CD4-positive, alpha-beta T cell treated with Interferon alpha-2 for 1 hour (primary cell): Measurements from ENCODE around the gene PIP4K2A.
"Not testable (repeated sequence)": the region's sequence is repeated elsewhere in the genome, so short reads cannot be mapped to it uniquely, and the experiment has no call there.

Experiments used
- DNase-seq, 2 donors: peaks; one replicate each; pipeline ENCODE4 v3.0.0-alpha.2; 2020 to 2022

PIP4K2A gene

DNA sequence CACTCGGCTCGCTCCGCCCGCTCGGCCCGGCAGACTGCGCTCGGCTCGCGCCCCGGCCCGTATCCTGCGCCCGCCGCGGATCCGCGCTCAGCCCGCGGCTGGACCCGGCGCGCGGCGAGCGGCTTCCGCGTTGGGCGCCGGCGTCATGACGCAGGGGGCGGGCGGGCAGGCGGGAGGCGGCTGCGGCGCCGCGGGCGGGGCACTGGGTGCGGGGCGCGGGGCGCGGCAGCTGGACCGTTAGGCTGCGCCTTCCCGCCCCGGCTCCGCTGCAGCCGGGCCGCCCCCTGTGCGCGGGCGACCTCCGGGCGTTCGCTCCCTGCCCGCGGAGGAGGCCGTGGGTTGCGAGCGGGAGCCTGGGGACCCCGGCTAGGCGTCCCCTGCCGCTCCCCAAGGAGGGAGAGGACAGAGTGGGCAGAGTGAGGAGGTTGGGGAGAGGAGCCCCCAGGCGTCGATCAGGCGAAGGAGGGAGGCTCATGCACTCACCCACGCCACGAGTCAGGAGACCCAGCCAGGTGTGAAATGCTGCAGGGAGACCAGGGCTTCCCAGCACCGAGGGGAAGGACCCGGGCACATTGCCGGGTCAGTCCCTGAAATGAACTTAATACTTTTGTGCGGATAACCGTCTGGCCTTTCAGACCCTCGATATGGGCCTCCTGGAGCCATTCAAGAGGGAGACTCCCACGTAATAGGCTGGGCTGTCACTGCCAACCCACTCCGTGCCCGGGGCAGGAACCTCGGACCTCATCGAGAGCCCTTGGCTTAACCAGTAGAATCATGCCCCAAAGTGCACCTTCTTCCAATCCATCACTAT is at the start of gene PIP4K2A:
Gene PIP4K2A (minus strand): TSS at position 100 of the 811 bp plus-strand sequence. CDS start 252 bp downstream, outside the sequence.
- DNase-seq, result peak; percentile 66 to 83

DNA sequence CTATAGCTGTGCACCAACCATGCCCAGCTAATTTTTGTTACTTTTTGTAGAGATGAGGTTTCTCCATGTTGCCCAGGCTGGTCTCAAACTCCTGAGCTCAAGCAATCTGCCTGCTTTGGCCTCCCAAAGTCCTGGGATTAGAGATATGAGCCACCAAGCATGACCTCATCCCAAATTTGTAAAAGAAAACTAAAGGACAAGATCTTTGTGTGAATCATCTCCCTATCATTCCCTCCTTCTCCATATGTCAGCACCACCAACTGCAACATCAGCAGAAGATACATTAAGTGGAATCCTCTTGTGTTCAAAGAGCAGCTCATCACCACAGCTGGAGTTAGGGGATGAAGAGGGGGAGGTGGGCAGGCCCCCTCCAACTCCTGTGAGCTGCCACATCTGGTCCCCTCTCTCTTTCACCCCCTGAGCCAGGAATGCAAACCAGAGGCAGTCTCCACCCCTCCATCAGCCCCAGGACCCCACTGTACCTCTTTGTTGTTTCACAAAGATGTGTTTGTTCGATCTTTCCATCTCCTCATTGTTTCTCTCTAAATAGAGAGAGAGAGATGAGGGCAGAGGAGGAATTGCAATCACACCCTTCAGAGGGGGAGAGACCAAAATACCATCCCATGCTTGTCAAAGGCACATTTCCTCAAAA is 47.3 kb upstream of the PIP4K2A start:
- no peak for DNase-seq

DNA sequence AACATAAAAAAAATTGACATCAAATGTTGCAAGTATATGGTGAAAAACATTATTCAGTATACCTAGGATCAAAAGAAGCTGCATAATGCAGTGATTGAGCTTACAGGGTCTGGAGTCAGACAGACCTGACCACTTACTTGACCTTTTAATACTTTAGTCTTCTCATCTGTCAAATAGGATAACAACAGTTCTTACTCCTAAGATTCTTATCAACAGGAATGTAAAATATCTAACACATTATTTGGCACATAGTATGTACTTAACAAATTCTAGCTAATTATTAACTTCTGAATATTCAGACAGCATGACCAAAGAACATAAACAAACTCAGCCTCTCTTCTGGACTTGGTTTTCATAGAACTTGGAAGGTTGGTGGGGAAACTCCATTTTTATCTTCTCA is 45.6 kb upstream of the PIP4K2A start:
- no peak for DNase-seq

DNA sequence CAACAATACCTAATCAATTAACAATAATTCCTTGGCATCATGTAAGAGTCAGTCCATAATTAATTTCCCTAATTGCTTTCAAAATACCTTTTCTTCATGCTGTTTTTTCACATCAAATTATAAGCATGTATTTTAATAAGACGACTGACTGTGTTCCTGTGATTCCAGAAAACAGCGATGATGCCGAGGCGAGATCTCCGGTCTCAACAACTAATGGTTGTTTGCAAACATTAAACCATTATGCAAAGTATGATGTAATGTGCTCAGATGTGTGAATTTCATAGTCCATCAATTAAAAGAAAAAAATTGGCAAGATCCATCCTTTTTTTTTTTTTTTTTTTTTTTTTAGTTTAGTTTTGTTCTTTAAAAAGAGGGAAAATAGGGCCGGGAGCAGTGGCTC is 44.5 kb upstream of the PIP4K2A start:
- DNase-seq, result no peak

DNA sequence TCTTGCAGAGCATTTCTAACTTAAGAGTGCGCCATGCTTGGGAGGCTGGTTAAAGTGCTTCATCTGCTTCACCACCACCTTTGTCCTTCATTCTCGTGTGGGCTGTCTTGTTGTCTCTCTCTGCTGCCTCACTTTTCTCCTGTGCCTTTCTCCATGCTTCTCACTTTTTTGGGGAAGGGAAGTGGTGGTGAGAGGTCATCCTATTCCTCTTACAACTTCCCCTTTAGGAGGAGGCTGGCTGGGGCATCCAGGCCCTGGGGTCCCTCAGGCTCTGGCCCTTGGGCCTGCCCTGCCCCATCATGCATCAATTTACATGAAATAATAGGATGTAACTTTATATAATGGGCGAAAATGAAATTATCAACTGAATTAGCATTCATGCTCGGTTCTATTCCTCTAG is 39.9 kb upstream of the PIP4K2A start:
- DNase-seq, result no peak

DNA sequence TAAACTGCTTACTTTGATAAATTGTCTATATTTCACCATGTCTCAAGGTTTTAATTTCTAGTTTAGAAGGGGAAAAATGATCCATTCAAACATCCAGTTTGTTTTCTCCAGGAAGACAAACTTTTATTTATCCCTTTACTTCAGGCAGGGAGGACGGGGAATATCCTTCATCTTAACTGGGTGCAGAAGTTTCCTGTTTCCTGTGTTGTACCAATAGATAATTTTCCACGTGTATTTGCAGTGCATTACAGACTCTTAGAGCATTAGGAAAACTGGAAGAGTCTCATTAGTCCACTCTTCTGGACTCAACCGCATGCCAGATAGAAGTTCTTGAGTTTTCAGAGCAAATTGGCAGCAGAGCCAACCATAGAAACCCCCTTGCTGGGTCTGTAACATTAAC is 39.4 kb upstream of the PIP4K2A start:
- DNase-seq, result no peak

DNA sequence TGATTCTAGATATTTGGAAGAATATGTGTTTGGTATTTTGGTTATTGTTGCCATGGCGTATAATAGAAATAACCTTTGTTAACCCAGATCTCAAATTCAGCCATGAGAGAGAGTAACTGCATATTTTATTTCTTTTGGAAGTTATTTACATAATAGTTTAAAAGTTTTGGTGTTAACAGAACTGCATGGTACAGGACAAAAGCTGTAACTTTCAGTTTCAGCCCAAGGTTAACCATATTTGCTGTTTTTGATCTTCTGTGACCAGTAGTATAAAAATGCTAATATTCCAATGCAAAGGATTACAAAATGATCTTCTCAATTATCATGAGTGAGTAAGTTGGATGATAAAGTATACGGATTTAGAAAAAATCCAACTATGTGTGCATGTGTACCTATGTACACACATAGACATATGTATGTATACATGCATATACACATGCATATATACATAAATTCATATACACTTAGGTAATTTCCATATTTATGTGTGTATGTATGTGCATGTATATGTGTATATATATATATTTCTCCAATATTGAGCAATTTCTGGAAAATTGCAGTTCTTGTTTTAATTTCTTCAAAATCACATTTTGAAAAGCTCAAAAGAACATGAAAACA is 38.0 kb upstream of the PIP4K2A start:
- no peak for DNase-seq

DNA sequence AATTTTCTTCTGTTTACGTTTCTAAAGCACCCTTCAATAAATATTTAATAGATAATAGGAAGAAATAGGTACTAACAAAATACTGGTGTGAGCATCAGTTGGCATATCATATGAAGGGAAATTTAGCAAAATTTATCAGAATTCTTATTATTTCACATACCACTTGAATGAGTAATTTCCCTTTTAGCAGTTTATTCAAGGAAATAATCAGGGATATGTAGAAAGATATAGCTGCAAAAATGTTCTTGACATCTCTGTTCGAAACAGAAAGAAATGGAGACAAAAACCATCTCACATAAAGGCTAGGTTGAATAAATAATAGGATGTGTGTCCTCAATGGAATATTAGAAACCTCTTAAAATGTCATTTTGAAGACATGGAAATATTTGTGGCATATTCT is 35.8 kb upstream of the PIP4K2A start:
- DNase-seq, result no peak

DNA sequence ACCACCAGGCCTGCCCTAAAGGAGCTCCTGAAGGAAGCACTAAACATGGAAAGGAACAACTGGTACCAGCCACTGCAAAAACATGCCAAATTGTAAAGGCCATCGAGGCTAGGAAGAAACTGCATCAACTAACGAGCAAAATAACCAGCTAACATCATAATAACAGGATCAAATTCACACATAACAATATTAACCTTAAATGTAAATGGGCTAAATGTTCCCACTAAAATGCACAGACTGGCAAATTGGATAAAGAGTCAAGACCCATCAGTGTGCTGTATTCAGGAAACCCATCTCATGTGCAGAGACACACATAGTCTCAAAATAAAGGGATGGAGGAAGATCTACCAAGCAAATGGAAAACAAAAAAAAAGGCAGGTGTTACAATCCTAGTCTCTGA is 30.5 kb upstream of the PIP4K2A start:
- DNase-seq, result not testable (repeated sequence)

DNA sequence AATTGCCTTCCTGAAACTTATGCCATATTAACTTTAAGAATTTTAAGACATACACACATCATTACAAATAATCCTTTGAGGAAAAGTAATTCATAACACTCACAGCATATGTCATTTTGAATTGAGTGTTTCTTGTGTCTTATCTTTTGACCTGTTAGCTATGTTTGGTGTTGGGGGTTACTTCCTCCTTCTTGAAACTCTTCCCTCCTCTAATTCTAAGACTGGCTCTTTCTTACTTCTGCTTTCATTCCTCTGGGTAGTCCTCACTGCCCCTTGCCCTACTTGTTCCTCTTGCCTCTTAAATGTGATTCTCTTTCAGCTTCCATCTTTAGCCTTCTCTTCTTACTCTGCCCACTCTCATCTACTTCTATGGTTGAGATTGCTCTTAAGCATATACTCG is 28.3 kb upstream of the PIP4K2A start:
- no peak for DNase-seq

DNA sequence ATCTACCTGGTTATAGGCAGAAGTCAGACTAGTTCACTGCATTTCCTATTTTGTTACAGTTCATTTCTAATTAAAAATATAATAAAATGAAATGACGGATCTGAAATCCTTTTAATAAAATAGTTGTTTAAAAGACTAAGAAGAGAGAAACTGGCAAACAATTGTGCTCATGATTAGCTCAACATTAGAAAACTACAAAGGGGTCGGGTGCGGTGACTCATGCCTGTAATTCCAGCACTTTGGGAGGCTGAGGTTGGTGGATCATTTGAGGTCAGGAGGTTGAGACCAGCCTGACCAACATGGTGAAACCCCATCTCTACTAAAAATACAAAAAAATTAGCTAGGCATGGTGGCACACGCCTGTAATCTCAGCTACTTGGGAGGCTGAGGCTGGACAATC is 27.3 kb upstream of the PIP4K2A start:
- not testable (repeated sequence) for DNase-seq

DNA sequence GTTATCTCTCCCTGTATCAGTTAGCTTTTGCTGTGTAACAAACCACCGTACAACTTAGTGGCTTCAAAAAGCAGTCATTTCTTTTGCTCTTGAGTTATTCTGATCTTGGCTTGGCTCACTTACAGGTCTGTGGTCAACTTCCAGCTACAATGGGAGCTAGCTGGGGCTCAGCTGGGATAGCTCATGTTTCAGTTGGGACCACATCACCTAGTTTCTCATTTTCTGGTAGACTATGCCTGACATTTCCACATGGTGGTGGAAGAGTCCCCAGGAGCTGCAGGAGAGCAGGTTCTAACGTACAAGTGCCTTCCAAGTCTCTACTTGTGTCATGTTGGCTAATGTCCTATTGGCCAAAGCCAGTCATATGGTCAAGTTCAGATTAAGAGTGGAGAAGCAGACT is 25.8 kb upstream of the PIP4K2A start:
- DNase-seq, result no peak

DNA sequence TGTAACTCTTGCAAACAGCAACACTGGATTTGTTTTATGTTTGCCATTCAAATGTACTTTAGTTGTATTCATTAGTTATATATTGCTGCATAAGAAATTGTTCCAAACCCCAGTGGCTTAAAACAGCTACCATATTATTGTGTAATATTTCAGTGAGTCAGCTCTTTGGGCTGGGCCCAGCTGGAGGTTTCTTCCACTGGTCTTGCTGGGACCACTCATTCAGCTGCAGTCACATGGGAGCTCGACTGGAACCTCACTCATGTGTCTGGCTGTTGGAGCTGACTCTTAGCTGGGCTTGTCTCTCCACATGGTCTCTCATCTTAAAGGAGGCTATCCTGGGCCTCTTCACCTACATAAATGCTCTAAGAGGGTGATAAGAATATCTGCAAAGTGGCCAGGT is 23.2 kb upstream of the PIP4K2A start:
- DNase-seq, result no peak

DNA sequence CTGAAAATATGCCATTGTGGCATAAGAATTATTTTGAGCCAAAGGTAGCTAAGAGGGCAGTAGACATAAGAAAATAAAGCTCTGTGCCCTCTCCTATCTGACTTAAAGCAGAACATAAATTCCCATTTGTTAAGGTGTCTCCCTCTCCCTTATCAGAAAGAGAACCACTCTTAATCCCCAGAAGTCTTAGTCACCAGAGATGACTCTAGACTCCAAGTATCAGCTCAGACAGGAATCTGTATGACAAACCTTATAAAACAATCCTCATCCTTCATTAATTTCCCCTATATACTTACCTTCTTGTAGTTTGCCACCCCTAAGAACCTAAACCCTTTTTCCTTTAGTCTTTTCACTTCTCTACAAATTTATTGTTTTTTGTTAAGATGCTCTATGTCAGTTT is 21.8 kb upstream of the PIP4K2A start:
- no peak for DNase-seq

DNA sequence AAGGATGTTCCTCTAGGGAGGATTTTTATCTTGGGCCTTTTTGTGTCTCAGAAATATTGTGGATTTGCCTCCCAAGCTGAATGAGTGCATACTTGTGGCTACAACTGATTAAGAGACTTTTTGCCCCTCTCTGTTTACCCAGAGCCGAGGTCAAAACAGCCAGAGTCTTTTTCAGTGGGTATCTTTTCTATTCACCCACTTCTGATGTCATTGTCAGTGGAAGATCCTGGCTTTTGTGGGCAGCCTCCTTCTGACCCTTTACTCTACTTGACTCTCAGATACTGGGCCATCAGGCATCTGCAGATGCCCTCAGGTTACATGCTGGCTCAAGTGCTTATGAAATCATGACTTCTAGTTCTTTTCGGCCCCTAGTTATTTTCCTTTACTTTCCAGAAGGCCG is 19.6 kb upstream of the PIP4K2A start:
- no peak for DNase-seq

DNA sequence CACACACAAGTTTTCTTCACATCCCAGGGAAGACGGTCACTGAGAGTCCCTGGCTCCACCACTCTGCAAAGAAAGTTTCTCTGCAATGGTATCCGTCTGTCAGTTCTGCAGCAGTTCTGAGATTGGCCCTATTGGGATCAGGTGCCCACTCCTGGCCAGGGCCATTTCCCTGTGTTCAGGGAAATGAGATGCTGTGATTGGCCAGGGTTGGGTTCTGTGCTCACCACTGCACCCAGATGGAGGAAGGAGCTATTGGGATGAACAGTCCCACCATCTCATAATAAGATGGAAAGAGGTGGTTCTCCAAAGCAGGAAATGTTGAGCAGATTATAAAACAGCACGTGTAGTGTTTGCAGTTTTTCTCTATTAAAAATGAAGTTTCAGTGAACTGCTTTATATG is 13.3 kb upstream of the PIP4K2A start:
- DNase-seq, result no peak

DNA sequence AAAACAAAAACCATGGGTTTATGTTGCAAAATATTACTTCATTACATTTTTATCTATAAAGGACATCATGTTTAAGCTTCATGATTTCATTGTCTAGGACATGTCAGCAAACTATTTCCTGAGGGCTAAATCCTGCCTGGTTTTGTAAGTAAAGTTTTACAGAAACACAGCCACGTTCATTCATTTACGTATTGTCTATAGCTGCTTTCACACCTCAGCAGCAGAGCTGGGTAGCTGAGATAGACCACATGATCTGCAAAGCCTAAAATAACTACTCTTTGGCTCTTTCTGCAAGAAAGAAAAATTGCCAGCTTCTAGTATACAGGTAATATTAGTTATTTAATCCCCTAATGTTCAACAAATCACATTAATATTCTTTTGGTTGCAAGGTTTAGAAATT is 12.7 kb upstream of the PIP4K2A start:
- DNase-seq, result no peak

DNA sequence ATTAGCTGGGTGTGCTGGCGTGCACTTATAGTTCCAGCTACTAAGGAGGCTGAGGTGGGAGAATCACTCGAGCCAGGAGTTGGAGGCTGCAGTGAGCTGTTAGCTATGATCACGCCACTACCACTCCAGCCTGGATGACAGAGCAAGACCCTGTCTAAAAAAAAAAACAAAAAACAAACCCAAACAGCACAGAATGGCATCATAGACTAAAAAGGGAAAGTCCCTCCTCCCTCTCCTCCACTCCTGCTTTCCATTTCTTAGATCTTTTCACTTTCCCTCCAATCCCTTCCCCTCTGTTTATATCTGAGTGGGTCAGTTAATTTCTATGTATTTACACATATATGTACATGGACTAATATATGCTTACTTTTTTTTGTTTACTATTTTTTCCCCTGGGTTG is 10.4 kb upstream of the PIP4K2A start:
- no peak for DNase-seq

DNA sequence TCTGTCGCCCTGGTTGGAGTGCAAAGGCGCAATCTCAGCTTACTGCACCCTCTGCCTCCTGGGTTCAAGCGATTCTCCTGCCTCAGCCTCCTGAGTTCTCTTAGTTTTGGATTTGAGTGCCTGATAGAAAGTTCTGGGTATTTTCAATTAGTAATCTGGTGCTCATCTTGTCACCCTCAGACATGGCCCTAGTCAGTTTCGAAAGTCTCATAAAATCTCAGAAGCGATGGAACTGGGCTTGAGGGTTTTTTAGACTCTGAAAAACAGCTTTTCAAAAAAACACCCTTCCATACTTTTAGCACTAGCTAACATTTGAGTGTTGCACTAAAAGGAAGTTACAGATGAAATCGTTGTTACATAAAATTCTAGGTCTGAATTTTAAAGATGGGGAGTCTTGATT is 9.4 kb upstream of the PIP4K2A start:
- no peak for DNase-seq

DNA sequence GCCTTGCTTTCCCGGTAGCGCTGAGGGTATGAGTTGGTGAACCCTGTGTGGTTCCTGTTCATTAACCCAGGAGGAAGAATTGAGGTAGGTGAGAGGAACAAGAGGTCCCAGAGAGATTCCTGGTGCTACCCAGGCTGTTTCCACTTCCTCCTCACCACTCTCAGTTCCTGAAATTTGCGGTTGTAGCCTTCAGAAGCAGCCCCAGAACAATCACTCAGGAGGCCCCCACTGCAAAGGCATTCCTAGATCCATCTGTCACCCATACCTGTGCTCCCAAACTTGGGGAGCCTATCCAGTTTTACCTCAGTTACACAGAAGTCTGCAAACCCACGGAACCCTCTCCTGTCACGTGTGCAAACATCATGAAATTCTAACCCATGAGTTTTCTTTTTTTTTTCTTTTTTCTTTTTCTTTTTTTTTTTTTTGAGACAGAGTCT is 9.0 kb upstream of the PIP4K2A start:
- DNase-seq, result peak in 1 of 2 donors; percentile 38

DNA sequence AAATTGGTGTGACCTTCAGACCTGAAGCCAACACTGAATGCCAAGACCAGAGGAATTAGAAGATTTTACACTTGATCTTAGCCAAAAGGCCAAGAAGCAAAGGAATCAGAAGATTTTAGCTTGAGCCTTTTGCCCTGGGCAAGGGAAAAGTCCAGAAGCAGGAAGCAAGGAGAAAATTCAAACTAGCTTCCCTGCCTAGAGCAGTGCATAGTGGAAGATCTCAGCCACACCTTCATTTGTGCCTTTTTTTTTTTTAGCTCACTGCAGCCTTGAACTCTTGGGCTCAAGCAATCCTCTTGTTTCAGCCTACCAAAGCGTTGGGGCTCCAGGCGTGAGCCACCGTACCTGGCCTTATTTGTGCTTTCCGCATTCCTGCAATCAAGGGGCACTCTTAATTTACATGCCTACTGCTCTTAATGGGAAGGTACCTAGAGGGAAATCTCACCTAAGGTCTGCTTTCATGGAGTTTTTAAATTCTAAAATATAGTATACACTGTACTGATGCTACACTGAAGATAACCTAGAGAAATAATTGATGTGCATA is 8.3 kb upstream of the PIP4K2A start:
- no peak for DNase-seq

DNA sequence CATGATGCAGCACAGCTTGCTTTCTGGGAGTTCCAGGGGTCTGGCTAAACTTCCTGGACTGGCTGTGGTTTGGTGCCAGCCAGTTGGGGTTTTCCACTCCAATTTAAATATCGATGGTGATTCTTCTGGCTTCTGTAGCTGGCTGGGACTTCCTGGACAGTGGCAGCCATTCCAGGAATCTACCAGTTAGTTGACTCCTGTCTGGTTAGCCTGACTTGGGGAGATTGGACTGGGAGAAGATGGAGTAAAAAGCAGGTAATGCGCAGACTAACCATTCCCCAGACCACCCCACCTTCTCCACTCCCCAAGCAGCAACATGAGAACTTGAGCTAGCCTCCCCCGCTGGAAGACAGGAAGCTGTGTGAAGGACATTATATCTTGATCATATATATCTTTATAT is 6.3 kb upstream of the PIP4K2A start:
- no peak for DNase-seq

DNA sequence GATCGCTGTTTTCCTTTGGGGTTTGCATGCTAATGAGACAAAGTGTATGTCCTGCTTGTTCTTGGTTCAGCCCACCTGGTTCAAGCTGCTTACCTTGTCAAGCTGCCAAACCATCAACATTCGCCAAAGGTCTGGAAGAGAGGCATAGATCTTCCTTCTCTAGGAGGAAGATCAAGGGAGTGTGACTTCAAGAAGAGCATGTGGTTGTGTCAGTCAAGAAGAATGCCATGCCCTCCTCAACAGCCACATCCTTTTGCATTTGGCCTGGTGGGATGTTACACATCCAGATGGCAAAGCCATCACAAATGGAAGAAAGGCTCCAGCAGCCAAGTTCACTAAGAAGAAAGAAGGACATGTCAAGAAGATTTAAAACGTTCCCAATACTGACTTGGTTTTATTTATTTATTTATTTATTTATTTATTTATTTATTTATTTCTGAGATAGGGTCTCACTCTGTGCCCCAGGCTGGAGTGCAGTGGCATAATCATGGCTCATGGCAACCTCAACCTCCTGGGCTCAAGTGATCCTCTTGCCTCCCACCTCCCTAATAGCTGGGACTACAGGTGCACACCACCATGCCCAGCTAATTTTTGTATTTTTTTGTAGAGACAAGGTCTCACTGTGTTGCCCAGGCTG is 5.1 kb upstream of the PIP4K2A start:
- DNase-seq, result no peak
